Testis (tissue), 2 donors: ENCODE results near the gene LYPD8.

ENCODE experiments used
- CTCF ChIP-seq, 3 experiments: fragments of 450-650 bp in 2 of 3; fragments of 200-600 bp in 1 of 3; sonication (generic) in 1 of 3; IDR thresholded peaks; one replicate each; pipeline ENCODE4 v1.5.1; 2016 to 2019; ENCODE audit warnings: antibody characterized with exemption in 3 of 3, mild to moderate bottlenecking in 2 of 3, moderate library complexity in 1 of 3
- POLR2A ChIP-seq: fragments of 450-650 bp; IDR thresholded peaks from one replicate; pipeline ENCODE4 v1.6.1; 2017; ENCODE audit warnings: antibody characterized with exemption, mild to moderate bottlenecking, moderate library complexity

DNA sequence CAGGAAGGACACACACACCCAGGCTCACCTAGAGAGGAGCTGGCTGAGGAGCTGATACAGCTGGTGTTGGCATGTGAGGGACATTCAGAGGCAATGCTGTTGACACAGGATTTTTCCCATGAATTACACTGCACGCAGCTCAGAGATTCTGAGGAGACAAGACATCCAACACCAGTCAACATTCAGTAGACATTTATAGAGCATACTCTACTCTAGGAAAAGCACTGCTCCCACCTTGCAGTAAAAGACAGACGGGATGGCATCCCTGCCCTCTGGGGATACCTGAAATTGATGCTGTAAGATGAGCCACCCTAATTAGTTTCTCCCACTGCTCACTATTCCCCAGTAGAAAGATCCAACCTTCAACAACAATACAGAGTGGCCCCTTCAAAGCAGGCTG is 5.1 kb downstream of the LYPD8 start:
- TF ChIP-seq CTCF (IDR thresholded peaks at IDR 0.05), result no peak
- no peak for TF ChIP-seq POLR2A
